Measurements from ENCODE around the gene RELN.

Gene RELN

DNA sequence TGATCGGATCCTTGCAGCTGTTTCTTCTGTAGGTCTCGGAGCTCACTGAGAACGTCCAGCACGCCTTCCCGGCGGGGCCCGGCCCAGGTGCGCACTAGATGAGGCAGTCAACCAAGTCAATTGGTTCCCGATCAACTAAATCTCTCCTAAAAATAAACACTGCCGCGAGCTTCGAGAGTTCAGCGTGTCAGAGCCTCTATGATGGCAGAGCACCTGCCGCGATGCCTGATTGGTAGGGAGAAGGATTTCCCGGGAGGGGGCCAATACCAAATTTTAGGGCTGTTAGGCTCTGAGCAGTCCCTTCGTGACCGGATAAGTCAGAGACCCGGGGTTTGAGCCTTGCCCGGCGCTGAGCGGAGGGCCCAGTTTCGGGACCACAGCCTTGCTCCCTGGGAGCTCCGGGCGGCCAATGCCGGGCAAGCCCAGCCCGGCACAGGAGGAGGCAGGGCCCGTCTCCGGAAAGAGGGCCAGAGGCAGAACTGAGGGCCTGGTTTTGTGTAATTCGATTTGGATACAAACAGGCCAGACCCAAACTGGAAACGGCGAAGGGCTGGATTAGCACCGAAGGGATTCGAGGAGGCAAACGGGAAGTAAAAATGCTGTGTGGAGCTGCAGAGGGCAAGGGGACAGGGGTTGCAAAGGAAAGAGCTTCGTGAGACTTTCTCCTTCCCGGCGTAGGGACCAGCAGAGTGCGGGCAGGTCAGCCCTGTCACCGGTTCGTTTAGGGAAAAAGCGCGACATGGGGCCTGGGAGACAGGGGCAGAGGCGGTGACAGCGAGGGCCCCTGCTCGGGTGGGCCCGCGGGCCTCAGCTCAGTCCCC is 544.0 kb downstream of the RELN start:
- peak; percentile 53 for DNase-seq

DNA sequence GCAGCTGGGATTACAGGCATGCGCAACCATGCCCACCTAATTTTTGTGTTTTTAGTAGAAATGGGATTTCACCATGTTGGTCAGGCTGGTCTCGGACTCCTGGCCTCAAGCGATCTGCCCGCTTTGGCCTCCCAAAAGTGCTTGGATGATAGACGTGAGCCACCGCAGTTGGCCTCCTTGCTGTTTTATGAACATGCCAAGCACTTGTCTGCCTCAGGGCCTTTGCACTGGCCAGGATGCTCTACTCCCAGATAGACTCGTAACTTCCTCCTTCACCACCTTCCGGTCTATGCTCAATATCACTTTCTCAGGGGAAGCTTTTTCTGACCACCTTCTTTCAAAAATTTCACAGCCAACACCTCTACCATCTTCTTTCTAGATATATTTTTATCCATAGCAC is 549.8 kb downstream of the RELN start:
- no peak for DNase-seq

DNA sequence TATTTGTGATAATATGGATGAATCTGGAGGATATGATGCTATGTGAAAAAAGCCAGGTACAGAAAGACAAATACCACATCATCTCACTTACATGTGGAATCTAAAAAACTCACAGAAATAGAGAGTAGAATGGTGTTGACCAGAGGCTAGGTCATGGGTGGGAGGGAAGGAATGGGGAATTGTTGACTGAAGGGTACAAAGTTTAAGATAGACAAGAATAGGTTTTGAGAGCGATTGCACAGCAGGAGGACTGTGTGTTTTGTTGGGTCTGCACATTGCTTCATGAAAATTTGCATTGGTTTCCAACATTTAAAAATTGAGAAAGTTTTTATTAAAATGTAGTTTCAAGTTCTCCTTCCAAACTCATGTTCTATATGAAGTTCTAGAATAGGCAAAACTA is 551.8 kb downstream of the RELN start:
- DNase-seq, result no peak

DNA sequence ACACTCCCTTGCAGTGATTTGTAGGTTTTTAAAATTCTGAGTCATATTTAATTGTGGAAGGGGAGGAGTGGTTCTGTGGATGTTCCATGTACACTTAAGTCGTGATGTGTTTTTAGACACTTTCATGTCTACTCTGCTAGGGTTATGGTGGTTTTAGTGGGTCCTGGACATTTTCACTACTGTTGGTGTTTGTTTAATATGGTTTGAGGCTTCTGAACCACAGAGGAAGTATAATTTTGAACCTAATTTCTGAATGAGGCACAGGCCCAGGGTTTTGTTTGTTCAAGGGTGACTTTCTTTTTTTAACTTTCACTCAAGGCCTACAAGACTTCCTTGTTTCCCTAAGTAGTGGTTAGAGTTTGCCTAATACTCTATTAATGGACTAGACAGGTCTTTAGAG is 556.7 kb downstream of the RELN start:
- DNase-seq, result no peak

DNA sequence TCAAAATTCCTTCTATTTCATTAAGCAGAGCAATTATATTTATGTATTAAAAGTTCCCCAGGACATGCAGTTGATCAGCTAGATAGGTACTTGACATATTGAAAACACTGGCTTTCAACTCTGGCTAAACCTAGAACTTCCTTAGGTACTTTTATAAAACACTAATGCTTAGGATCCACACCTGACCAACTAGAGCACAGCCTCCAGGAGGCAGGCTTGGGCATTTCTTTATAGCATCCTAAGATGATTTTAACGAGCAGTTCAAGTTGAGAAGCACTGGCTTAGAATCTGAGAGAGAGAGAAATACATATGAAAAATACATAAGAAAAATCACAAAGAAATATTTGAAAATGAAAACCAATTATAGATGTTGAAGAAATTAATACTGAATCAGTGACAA is 564.3 kb downstream of the RELN start:
- DNase-seq, result no peak

DNA sequence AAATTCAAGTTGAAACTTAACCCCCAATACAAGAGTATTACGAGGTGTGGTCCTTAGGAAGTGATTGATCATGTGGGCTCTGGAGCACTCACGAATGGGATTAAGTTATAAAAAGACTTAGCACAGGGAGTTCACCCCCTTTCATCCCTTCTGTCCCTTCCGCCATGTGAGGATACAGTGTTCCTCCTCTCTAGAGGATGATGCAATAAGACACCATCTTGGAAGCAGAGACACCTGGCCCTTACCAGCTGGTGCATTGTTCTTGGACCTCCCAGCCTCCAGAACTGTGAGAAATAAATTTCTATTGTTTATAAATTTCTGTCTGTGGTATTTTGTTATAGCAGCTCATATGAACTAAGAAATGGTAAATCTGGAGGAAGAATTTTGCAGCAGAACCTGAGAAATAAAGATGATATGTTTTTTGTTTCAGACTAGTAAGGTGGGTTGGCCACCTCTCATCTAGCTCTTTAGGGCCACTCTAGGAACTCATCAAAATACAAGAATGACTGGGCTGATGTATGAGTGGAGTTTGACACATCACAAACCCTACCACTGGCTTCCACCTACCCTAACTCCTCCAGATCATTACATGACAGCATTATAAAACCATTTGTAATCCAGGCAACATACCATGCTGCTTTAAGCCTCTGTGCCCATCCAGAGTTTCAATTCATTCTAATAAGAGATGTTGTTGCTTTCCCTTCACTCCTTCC is 565.8 kb downstream of the RELN start:
- DNase-seq, result no peak
